Measurements from ENCODE around the gene DOCK3. TPM values are rescaled to one million over a fixed set of nuclear protein-coding genes. Genes with fewer than 3 reads are reported as not detected.

The DOCK3 gene
- total and polyA plus RNA-seq, 4 donors, result 0.01 to 0.08 (median 0.06) TPM; not detected in 1

- no peaks in the 10 kb centered on the region for H3K4me1 ChIP-seq (ENCODE audit: control insufficient read depth in 4 of 4, insufficient read depth in 4 of 4, low read length in 3 of 4)
- no peaks in the 10 kb centered on the region for H3K36me3 ChIP-seq (ENCODE audit: control insufficient read depth in 4 of 4, insufficient read depth in 3 of 4, low read depth in 1 of 4, low read length in 3 of 4)
- no peak overlapping the region for H3K27ac ChIP-seq (ENCODE audit: low read depth in 1 of 2, low read length in 2 of 2)
- no peak overlapping the region for H3K4me3 ChIP-seq (ENCODE audit: low read depth in 1 of 3, low read length in 3 of 3)
- no peak overlapping the region for H3K9ac ChIP-seq (ENCODE audit: low read depth in 1 of 2, low read length in 2 of 2)
- 87% methylated on average over 2 of the region's 2 CpGs for WGBS
- H3K27me3 ChIP-seq (ENCODE audit: control insufficient read depth in 4 of 4, insufficient read depth in 4 of 4, low read length in 3 of 4), result no peaks in the 10 kb centered on the region
- H3K9me3 ChIP-seq (ENCODE audit: control insufficient read depth in 4 of 4, low read length in 3 of 4), result peaks cover 0 to 19% (median 6%) of the 10 kb centered on the region in 4 donors
- no peak for DNase-seq (ENCODE audit: low spot score)
- no peak for TF ChIP-seq GABPA (IDR thresholded peaks at IDR 0.05 in 1 of 2, conservative IDR thresholded peaks at IDR 0.05 in 1 of 2)
Measured at GRCh38 chr3:50698269-50698668, 23.5 kb downstream of the DOCK3 start.

GRCh38 chr3:50708620-50709019, 33.9 kb downstream of the DOCK3 start:
- Histone ChIP-seq H3K4me3 (ENCODE audit: low read depth in 1 of 3, low read length in 3 of 3) (no peak overlapping the region), H3K27me3 (ENCODE audit: control insufficient read depth in 4 of 4, insufficient read depth in 4 of 4, low read length in 3 of 4) (no peaks in the 10 kb centered on the region), H3K27ac (ENCODE audit: low read depth in 1 of 2, low read length in 2 of 2) (no peak overlapping the region), H3K9me3 (ENCODE audit: control insufficient read depth in 4 of 4, low read length in 3 of 4) (no peaks in the 10 kb centered on the region), H3K9ac (ENCODE audit: low read depth in 1 of 2, low read length in 2 of 2) (no peak overlapping the region), H3K36me3 (ENCODE audit: control insufficient read depth in 4 of 4, insufficient read depth in 3 of 4, low read depth in 1 of 4, low read length in 3 of 4) (no peaks in the 10 kb centered on the region), H3K4me1 (ENCODE audit: control insufficient read depth in 4 of 4, insufficient read depth in 4 of 4, low read length in 3 of 4) (no peaks in the 10 kb centered on the region)
- no peak for DNase-seq (ENCODE audit: low spot score)
- 69% methylated on average over 4 of the region's 4 CpGs for WGBS
- TF ChIP-seq HNF4G (IDR thresholded peaks at IDR 0.05), result no peak
- no peak for TF ChIP-seq REST (IDR thresholded peaks at IDR 0.05)
- TF ChIP-seq CTCF (IDR thresholded peaks at IDR 0.05; ENCODE audit: low read depth, low read length, missing input control), result no peak
- no peak for TF ChIP-seq ATF3 (IDR thresholded peaks at IDR 0.05)
- no peak for TF ChIP-seq SP1 (IDR thresholded peaks at IDR 0.05)
- TF ChIP-seq RAD21 (IDR thresholded peaks at IDR 0.05), result no peak
- TF ChIP-seq RXRA (IDR thresholded peaks at IDR 0.05), result no peak
- no peak for TF ChIP-seq TAF1 (conservative IDR thresholded peaks at IDR 0.05)
- TF ChIP-seq GABPA (IDR thresholded peaks at IDR 0.05 in 1 of 2, conservative IDR thresholded peaks at IDR 0.05 in 1 of 2), result no peak
- TF ChIP-seq JUND (IDR thresholded peaks at IDR 0.05), result no peak
- TF ChIP-seq MAX (IDR thresholded peaks at IDR 0.05), result no peak
- TF ChIP-seq EGR1 (IDR thresholded peaks at IDR 0.05; ENCODE audit: low read depth in 2 of 2), result no peak
- TF ChIP-seq YY1 (IDR thresholded peaks at IDR 0.05), result no peak
- no peak for TF ChIP-seq FOXA2 (IDR thresholded peaks at IDR 0.05)

All from liver (tissue), 9 donors.